ENCODE results near the gene TRPM4.

The TRPM4 gene

GRCh38 chr19:49229416-49229815, 71.8 kb downstream of the TRPM4 start:
- no peak for DNase-seq

GRCh38 chr19:49231389-49231788, 73.8 kb downstream of the TRPM4 start:
- DNase-seq: no peak

GRCh38 chr19:49231804-49232203, 74.2 kb downstream of the TRPM4 start:
- DNase-seq: no peak

GRCh38 chr19:49233163-49233562, 75.6 kb downstream of the TRPM4 start:
- no peak for DNase-seq

GRCh38 chr19:49241769-49242168, 84.2 kb downstream of the TRPM4 start:
- DNase-seq: no peak

GRCh38 chr19:49243129-49243528, 85.5 kb downstream of the TRPM4 start:
- no peak for DNase-seq

GRCh38 chr19:49243726-49244125, 86.1 kb downstream of the TRPM4 start:
- no peak for DNase-seq

GRCh38 chr19:49244256-49244655, 86.7 kb downstream of the TRPM4 start:
- no peak for DNase-seq

- DNase-seq: no peak
Measured at GRCh38 chr19:49247676-49248075, 90.1 kb downstream of the TRPM4 start.

GRCh38 chr19:49249933-49250332, 92.3 kb downstream of the TRPM4 start:
- no peak for DNase-seq

- DNase-seq: no peak
Measured at GRCh38 chr19:49255674-49256073, 98.1 kb downstream of the TRPM4 start.

GRCh38 chr19:49256691-49257090, 99.1 kb downstream of the TRPM4 start:
- no peak for DNase-seq
